PC-3 (cell line): Measurements from ENCODE around the gene RAI14. TPM values are rescaled to one million over a fixed set of nuclear protein-coding genes. Genes with fewer than 3 reads are reported as not detected.

ENCODE experiments used
- ATAC-seq: fragments of 200-7000 bp; cut with Tn5 transposase; 2 replicates; pipeline ENCODE4 v1.9.1; 2020; ENCODE audit warnings: mild to moderate bottlenecking, moderate library complexity
- BruUV-seq: library from RNA; stranded (reverse); fragments of 400-500 nt; replicated peaks from 2 replicates; lab custom pipeline; 2021; lab: Mats Ljungman, UMichigan
- CTCF ChIA-PET: fragments of 300-600 bp; sonication (Branson Sonifier 250); formaldehyde crosslinking; loops from one replicate; lab custom pipeline; 2022; ENCODE audit warnings: antibody characterized with exemption; lab: Charles Lee
- POLR2A ChIA-PET: fragments of 300-600 bp; sonication (Branson Sonifier 250); formaldehyde crosslinking; loops from one replicate; lab custom pipeline; 2022; ENCODE audit warnings: antibody characterized with exemption; ENCODE audit not compliant: unreplicated experiment; lab: Charles Lee
- DNase-seq: peaks from one replicate; pipeline ENCODE4 v3.0.0-alpha.2; 2015
- H2AFZ ChIP-seq: fragments of 300-600 bp; sonication (generic); 2 replicates; pipeline ENCODE4 v1.6.0; 2016; ENCODE audit warnings: antibody characterized with exemption, low read length
- H3F3A ChIP-seq: fragments of 300-600 bp; sonication (generic); one replicate; pipeline ENCODE4 v1.6.0; 2017; ENCODE audit warnings: antibody characterized with exemption, low read length, control low read depth, mild to moderate bottlenecking; ENCODE audit not compliant: unreplicated experiment
- H3K27ac ChIP-seq: fragments of 300-600 bp; sonication (generic); 2 replicates; pipeline ENCODE4 v1.5.1; 2016; ENCODE audit warnings: mild to moderate bottlenecking, low read length
- H3K27me3 ChIP-seq: fragments of 300-600 bp; sonication (generic); 2 replicates; pipeline ENCODE4 v1.6.1; 2016; ENCODE audit warnings: low read length, mixed read lengths
- H3K36me3 ChIP-seq: fragments of 300-600 bp; sonication (generic); 2 replicates; pipeline ENCODE4 v1.6.1; 2016; ENCODE audit warnings: low read depth, mixed run types, low read length, mixed read lengths
- H3K4me1 ChIP-seq: fragments of 300-600 bp; sonication (generic); 2 replicates; pipeline ENCODE4 v1.5.1; 2016; ENCODE audit warnings: low read length; ENCODE audit not compliant: insufficient read depth
- H3K4me2 ChIP-seq: fragments of 300-600 bp; sonication (generic); 2 replicates; pipeline ENCODE4 v1.6.0; 2016; ENCODE audit warnings: low read length
- H3K4me3 ChIP-seq: fragments of 300-600 bp; sonication (generic); 2 replicates; pipeline ENCODE4 v1.5.1; 2016; ENCODE audit warnings: mild to moderate bottlenecking, low read length, mixed read lengths
- H3K79me2 ChIP-seq: fragments of 300-600 bp; sonication (generic); 2 replicates; pipeline ENCODE4 v1.6.1; 2017; ENCODE audit warnings: low read length, mixed read lengths
- H3K9ac ChIP-seq: fragments of 300-600 bp; sonication (generic); 2 replicates; pipeline ENCODE4 v1.6.0; 2016; ENCODE audit warnings: mild to moderate bottlenecking, low read length
- H3K9me2 ChIP-seq: fragments of 300-600 bp; sonication (generic); replicated peaks from 2 replicates; pipeline ENCODE4 v1.6.1; 2016; ENCODE audit warnings: mixed run types, low read length, mixed read lengths
- H3K9me3 ChIP-seq: fragments of 300-600 bp; sonication (generic); 2 replicates; pipeline ENCODE4 v1.6.1; 2016; ENCODE audit warnings: low read length, mixed read lengths
- H4K20me1 ChIP-seq: fragments of 300-600 bp; sonication (generic); 2 replicates; pipeline ENCODE4 v1.6.1; 2016; ENCODE audit warnings: low read length, mixed read lengths
- CTCF ChIP-seq: fragments of 300-600 bp; sonication (generic); conservative IDR thresholded peaks from 2 replicates; pipeline ENCODE4 v1.5.1; 2017; ENCODE audit warnings: antibody characterized with exemption, low read depth, mild to moderate bottlenecking, low read length
- EZH2 ChIP-seq: fragments of 300-600 bp; sonication (generic); IDR thresholded peaks from one replicate; pipeline ENCODE4 v1.6.1; 2017; ENCODE audit warnings: antibody characterized with exemption, mild to moderate bottlenecking, low read length; ENCODE audit not compliant: unreplicated experiment
- EZH2phosphoT487 ChIP-seq: fragments of 300-600 bp; sonication (generic); IDR thresholded peaks from 2 replicates; pipeline ENCODE4 v1.6.1; 2018; ENCODE audit warnings: mild to moderate bottlenecking, antibody characterized with exemption, low read length, borderline replicate concordance
- intact Hi-C: fragments of 100-400 bp; cut with micrococcal nuclease; formaldehyde crosslinking; loops from 2 replicates; pipeline ENCODE4 v1.9.0; 2023
- total RNA-seq: library from RNA; depleted of rRNA; stranded (reverse); fragments of >200 nt; gene quantifications from 2 replicates; pipeline ENCODE4 v1.2.3, GENCODE V29; 2014

RAI14 gene
- total RNA-seq, 1 experiment from 2014 or later: 73.5 TPM

DNA sequence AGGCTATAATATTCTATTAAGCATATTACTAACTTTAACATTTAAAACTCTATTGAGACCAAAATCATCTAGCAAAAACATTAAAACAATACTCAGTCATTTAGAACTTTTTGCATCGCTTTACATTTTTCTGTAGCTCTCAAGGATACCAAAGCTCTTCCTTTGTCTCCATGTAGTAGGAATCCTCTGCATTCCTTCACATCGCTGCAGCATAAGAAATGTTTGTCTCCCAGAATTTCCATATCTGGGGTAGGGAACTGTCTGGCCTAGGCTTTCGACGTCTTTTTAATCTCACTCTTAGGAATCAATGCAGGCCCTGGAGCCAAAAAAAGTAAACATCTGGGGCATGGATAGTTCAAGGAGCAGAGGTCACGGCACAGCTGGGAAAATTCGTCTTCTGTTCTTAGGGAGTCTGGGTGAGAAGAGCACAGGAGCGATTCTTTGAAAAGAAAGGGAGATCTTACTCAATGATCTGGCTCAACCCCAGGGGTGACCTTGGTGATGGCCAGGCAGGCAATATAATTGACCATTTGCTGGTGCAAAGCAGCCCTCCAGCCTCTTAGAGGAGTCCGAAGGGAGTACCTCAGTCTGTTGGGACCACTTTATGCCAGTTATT is 23.2 kb upstream of the RAI14 start:
- ChIA-PET CTCF (no interaction called here), POLR2A (interaction anchor here (0.6 kb wide), 1 partner anchor 61 kb away, joined by 4 read pairs; no protein-coding TSS in a partner anchor)
- H3K9me3 ChIP-seq: 0 out of 2 replicates have a peak, but pooled peaks cover 4% of the 10 kb centered on the region
- H3F3A ChIP-seq: no peaks in the 10 kb centered on the region
- no peaks in the 10 kb centered on the region for H3K9me2 ChIP-seq
- intact Hi-C loops: no loop called here
- no peaks in the 10 kb centered on the region for H3K36me3 ChIP-seq
- no peak overlapping the region for H3K27ac ChIP-seq
- no peaks in the 10 kb centered on the region for H3K4me1 ChIP-seq
- H3K27me3 ChIP-seq: no peaks in the 10 kb centered on the region
- H3K9ac ChIP-seq: no peak overlapping the region
- no peak overlapping the region for H3K4me2 ChIP-seq
- H3K4me3 ChIP-seq: no peak overlapping the region
- no TSS peak for BruUV-seq
- no peak for ATAC-seq
- no peaks in the 10 kb centered on the region for H3K79me2 ChIP-seq
- DNase-seq: no peak
- H2AFZ ChIP-seq: no peak overlapping the region
- TF ChIP-seq CTCF: no peak
- no peak for TF ChIP-seq EZH2phosphoT487
- TF ChIP-seq EZH2: no peak
- no peaks in the 10 kb centered on the region for H4K20me1 ChIP-seq

DNA sequence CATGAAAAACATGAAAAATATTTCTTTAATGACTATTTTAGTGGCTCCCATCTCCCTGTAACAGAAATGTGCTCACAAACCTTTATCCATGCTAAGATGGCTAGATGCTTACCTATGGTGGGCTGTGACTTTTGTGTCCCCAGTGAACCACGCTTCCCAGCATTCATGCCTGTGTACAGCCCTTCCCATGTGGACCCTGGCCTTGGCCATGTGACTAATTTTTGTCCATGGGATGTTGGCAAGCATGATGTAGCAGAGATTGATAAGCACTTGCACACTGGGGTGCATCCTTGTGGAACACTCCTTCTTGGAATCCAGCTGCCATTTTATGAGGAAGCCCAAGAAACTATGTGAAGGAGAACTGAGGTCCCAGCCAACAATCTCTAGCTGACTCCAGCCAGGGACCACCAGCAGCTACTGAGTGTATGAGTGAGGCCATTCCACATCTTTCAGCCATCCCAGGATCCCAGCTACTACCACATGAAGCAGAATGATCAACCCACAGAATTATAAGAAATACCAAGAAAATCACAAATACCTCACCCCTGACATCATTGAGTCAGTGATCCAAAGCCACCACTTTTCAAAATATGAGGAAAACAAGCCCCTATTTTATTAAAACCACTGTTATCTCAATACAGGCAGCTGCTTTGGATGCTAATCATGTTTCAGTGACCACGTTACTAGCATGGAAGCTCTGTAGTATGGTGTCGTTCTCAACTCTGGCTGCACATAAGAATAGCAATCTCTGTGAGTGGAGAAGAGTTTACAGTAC is 16.1 kb upstream of the RAI14 start:
- Histone ChIP-seq H3K36me3 (no peaks in the 10 kb centered on the region), H4K20me1 (no peaks in the 10 kb centered on the region), H3K9me3 (no peaks in the 10 kb centered on the region), H3K4me2 (no peak overlapping the region), H3K9ac (no peak overlapping the region), H3K4me1 (no peaks in the 10 kb centered on the region), H3K27ac (no peak overlapping the region), H3K9me2 (no peaks in the 10 kb centered on the region), H2AFZ (no peak overlapping the region), H3K79me2 (no peaks in the 10 kb centered on the region), H3F3A (no peaks in the 10 kb centered on the region), H3K4me3 (no peak overlapping the region), H3K27me3 (no peaks in the 10 kb centered on the region)
- POLR2A ChIA-PET: no interaction called here
- no peak for TF ChIP-seq EZH2
- intact Hi-C loops: no loop called here
- DNase-seq (no peak), ATAC-seq (no peak)
- CTCF ChIA-PET: no interaction called here
- no TSS peak for BruUV-seq

DNA sequence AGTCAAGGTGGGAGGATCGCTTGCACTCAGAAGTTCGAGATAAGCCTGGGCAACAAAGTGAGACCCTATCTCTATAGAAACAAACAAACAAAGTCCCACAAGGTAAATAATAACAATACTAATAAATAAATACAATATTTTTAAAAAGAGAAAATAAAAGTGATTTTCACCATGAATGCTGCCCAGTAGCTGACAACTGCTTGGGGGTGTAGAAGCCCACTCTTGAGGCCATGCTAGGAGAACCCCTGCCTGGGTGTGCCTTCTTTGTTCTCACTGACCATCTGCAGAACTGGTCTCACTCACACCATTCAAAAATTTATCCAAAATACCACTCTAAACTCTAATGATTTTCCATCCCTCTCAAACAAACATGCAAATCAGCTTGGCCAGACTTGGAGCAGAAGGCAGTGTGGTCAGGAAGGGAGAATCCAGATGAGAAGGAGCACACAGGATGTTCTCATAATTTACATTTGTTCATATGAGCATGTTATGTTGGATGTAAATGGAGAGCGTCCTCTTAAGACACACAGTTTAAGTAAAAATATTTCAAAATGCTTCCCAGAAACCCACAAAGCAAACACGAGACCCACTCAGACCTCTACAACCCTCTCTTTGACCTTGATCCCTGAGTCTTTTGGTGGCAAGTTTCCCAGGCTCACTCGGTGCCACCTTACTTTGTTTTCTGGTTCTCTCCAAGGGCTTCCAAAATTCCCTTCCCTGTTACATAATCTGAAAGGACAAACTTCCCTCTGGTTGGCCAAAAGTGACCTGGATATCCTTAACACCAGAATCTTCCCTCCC is 7.9 kb upstream of the RAI14 start:
- no peaks in the 10 kb centered on the region for H4K20me1 ChIP-seq
- no peak overlapping the region for H2AFZ ChIP-seq
- H3K9ac ChIP-seq: no peak overlapping the region
- H3K79me2 ChIP-seq: no peaks in the 10 kb centered on the region
- ATAC-seq: no peak
- no peaks in the 10 kb centered on the region for H3F3A ChIP-seq
- 0 out of 2 replicates have a peak, but pooled peaks cover 2% of the 10 kb centered on the region for H3K9me2 ChIP-seq
- ChIA-PET CTCF (no interaction called here), POLR2A (no interaction called here)
- H3K4me2 ChIP-seq: no peak overlapping the region
- H3K27ac ChIP-seq: no peak overlapping the region
- no peak overlapping the region for H3K4me3 ChIP-seq
- H3K4me1 ChIP-seq: no peaks in the 10 kb centered on the region; the same call in 1 of the 2 replicates
- intact Hi-C loops: no loop called here
- H3K36me3 ChIP-seq: no peaks in the 10 kb centered on the region
- DNase-seq: no peak
- H3K27me3 ChIP-seq: no peaks in the 10 kb centered on the region
- no peaks in the 10 kb centered on the region for H3K9me3 ChIP-seq
- TF ChIP-seq EZH2phosphoT487 (no peak), EZH2 (no peak), CTCF (no peak)
- BruUV-seq: no TSS peak
